Heart right ventricle (tissue), 16 donors: ENCODE results near the gene FAM222A. TPM values are rescaled to one million over a fixed set of nuclear protein-coding genes. Genes with fewer than 3 reads are reported as not detected.

ENCODE experiments used
- ATAC-seq, 8 donors: fragments of 200-7000 bp; cut with Tn5 transposase; one replicate each; pipeline ENCODE4 v1.9.1; 2020; ENCODE audit warnings: mild to moderate bottlenecking in 8 of 8, moderate library complexity in 8 of 8, moderate number of reproducible peaks in 1 of 8
- DNase-seq, 2 donors: peaks; one replicate each; pipeline ENCODE4 v3.0.0-alpha.2; 2020
- H3K27ac ChIP-seq, 10 donors: fragments of 200-600 bp; sonication (generic) in 2 of 10; one replicate each; pipeline versions ENCODE4 v1.5.0 to v1.8.0; 2020 to 2022; ENCODE audit warnings: mild to moderate bottlenecking in 3 of 10
- H3K27me3 ChIP-seq, 7 donors: fragments of 200-600 bp; one replicate each; pipeline ENCODE4 v1.8.0; 2021 to 2022; ENCODE audit warnings: mild to moderate bottlenecking in 2 of 7
- H3K36me3 ChIP-seq, 9 donors: fragments of 200-600 bp; sonication (generic) in 1 of 9; one replicate each; pipeline versions ENCODE4 v1.5.0 to v1.8.0; 2020 to 2022; ENCODE audit warnings: mild to moderate bottlenecking in 2 of 9
- H3K4me1 ChIP-seq, 9 donors: fragments of 200-600 bp; sonication (generic) in 1 of 9; one replicate each; pipeline versions ENCODE4 v1.5.0 to v1.8.0; 2020 to 2022; ENCODE audit warnings: mild to moderate bottlenecking in 4 of 9
- H3K4me3 ChIP-seq, 10 donors: fragments of 200-600 bp; sonication (generic) in 2 of 10; one replicate each; pipeline versions ENCODE4 v1.5.0 to v1.8.0; 2020 to 2022; ENCODE audit warnings: mild to moderate bottlenecking in 7 of 10, moderate library complexity in 2 of 10
- H3K9me3 ChIP-seq, 11 donors: fragments of 200-600 bp in 10 of 11; sonication (generic) in 2 of 11; one replicate each; pipeline versions ENCODE4 v1.5.0 to v1.8.0; 2013 to 2022; ENCODE audit warnings: mild to moderate bottlenecking in 2 of 11, control low read depth in 1 of 11, moderate library complexity in 1 of 11
- CTCF ChIP-seq, 9 donors: fragments of 200-600 bp; sonication (generic) in 2 of 9; IDR thresholded peaks; one replicate each; pipeline versions ENCODE4 v1.5.0 to v1.8.0; 2021 to 2022; ENCODE audit warnings: antibody characterized with exemption in 9 of 9, mild to moderate bottlenecking in 5 of 9, moderate library complexity in 1 of 9
- WGBS, 2 donors: extraction: QIAGEN DNeasy Blood & Tissue Kit; methylation state at CpG; one replicate each; pipeline ENCODE4 v1.1.7; 2013; ENCODE audit warnings: inconsistent platforms in 1 of 2; 5-methylcytosine and 5-hydroxymethylcytosine counted together
- intact Hi-C, 10 donors: fragments of 100-400 bp; cut with DNase I; formaldehyde crosslinking; loops; one replicate each; pipeline versions ENCODE4 v1.11.1 to v1.14.2; 2022
- polyA plus RNA-seq, 2 donors: library from polyadenylated mRNA; stranded (reverse); fragments of 200-250 nt; gene quantifications; one replicate each; pipeline ENCODE4 v1.2.3, GENCODE V29; 2013
- total RNA-seq, 10 donors: library from RNA; stranded (reverse); fragmentation: NEBNext Ultra II Directional in 3 of 10; extraction: Animal tissue kit (Norgen Biotek cat#: 25700) in 3 of 10; gene quantifications; one replicate each; pipeline versions ENCODE4 v1.2.1 to v1.2.4, GENCODE V29; 2021 to 2023
- donor health status: Arrhythmogenic right ventricular cardiomyopathy.
- donor health status: ischemic (EF 13 %, LVEDD 7.1; RV severe dilation, severe dysfunction).
- donor health status: healthy with polysubstance abuse.
- donor health status: DM: no; HTN: yes; CAD: no.
- donor health status: DM: no; HTN: no; CAD: no.
- donor health status: ischemic (EF 25% LVEDD 6.9; RV normal size, moderate dysfunction).
- donor health status: ischemic (EF 25% LVEDD 5.7; RV mildly dilated, moderate dysfunction).
- donor health status: healthy.
- donor health status: DM: yes; HTN: yes; CAD: no.
- donor health status: Ischemic cardiomyopathy.
- donor health status: ischemic (EF 35%, LVEDD 5.7; RV mildly dilated, moderate dysfunction).
- donor health status: nonischemic (EF 11% LVEDD 7.7; RV severe dilation, severe dysfunction).
- donor health status: DM: yes; HTN: yes; CAD: no.
- donor health status: PGD.
- donor health status: ischemic (EF 29% LVEDD 5.4; RV normal size, mild dysfunction).
- donor health status: nonischemic (EF 23%, LVEDD 6.1; RV moderate dilation, normal function).

FAM222A gene
- total and polyA plus RNA-seq, 12 donors, result 2.7 to 26.0 (median 7.0) TPM

DNA sequence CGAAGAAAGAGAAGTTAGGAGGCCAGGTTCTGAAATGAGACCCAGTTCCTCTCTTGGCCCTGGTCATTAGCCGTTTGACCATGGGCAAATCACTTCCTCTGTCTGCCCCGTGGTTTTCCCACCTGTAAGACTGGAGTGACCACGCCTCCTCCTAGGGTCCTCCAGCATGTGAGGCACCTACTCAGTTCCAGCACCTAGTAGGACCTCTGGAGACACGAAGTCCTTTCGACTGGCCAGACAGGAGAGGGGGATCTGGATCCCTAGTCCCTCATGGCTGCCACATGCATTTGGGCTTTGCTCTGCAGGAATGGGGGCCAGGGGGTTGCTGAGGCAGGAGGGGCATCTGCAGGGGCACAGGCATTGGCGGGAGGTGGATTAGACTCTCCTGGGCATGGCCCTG is 103.2 kb downstream of the FAM222A start:
- Histone ChIP-seq H3K4me1 (no peaks in the 10 kb centered on the region), H3K4me3 (no peak overlapping the region), H3K9me3 (no peaks in the 10 kb centered on the region), H3K36me3 (no peaks in the 10 kb centered on the region), H3K27me3 (peaks cover 0 to 28% (median 0%) of the 10 kb centered on the region in 7 donors), H3K27ac (no peak overlapping the region)
- no peak for DNase-seq
- intact Hi-C loops, result no loop called here
- ATAC-seq, result no peak
- no peak for TF ChIP-seq CTCF (IDR thresholded peaks at IDR 0.05)
- 87 to 88% methylated on average over 7 of the region's 7 CpGs for WGBS, 2 donors

- WGBS, 2 donors, result 94 to 95% methylated on average over 8 of the region's 8 CpGs
- Histone ChIP-seq H3K9me3 (no peaks in the 10 kb centered on the region), H3K27ac (no peak overlapping the region), H3K27me3 (peaks cover 0 to 28% (median 0%) of the 10 kb centered on the region in 7 donors), H3K4me1 (no peaks in the 10 kb centered on the region), H3K36me3 (no peaks in the 10 kb centered on the region), H3K4me3 (no peak overlapping the region)
- TF ChIP-seq CTCF (IDR thresholded peaks at IDR 0.05), result no peak
- DNase-seq (no peak), ATAC-seq (no peak)
- intact Hi-C loops, result no loop called here
These were observed 104.1 kb downstream of the FAM222A start for GRCh38 chr12:109817627-109818231.

GRCh38 chr12:109818253-109818652 is 104.6 kb downstream of the FAM222A start:
- intact Hi-C loops, result no loop called here
- H3K27me3 ChIP-seq, result peaks cover 0 to 28% (median 0%) of the 10 kb centered on the region in 7 donors
- no peak overlapping the region for H3K4me3 ChIP-seq
- H3K27ac ChIP-seq, result no peak overlapping the region
- 87 to 89% methylated on average over 9 of the region's 9 CpGs for WGBS, 2 donors
- ATAC-seq (no peak), DNase-seq (no peak)
- no peaks in the 10 kb centered on the region for H3K9me3 ChIP-seq
- no peak for TF ChIP-seq CTCF (IDR thresholded peaks at IDR 0.05)
- H3K4me1 ChIP-seq, result no peaks in the 10 kb centered on the region
- H3K36me3 ChIP-seq, result no peaks in the 10 kb centered on the region

GRCh38 chr12:109818905-109819500 is 105.4 kb downstream of the FAM222A start:
- Histone ChIP-seq H3K27ac (no peak overlapping the region), H3K4me1 (no peaks in the 10 kb centered on the region), H3K36me3 (no peaks in the 10 kb centered on the region), H3K4me3 (no peak overlapping the region), H3K9me3 (no peaks in the 10 kb centered on the region), H3K27me3 (peaks cover 0 to 28% (median 0%) of the 10 kb centered on the region in 7 donors)
- intact Hi-C loops, result no loop called here
- no peak for TF ChIP-seq CTCF (IDR thresholded peaks at IDR 0.05)
- DNase-seq, result no peak
- 66 to 67% methylated on average over 10 of the region's 10 CpGs for WGBS, 2 donors
- ATAC-seq, result no peak

Other genes with a start within 250 kb of the FAM222A start
- gene KCTD10, start 236.5 kb upstream of the FAM222A start, total RNA-seq, result 10 to 100 TPM; 21.5 to 64.9 (median 33.8) TPM
- 10 to 100 TPM; 13.6 to 16.6 TPM for gene KCTD10, start 236.5 kb upstream of the FAM222A start, polyA plus RNA-seq
- 10 to 100 TPM; 50.9 to 58.8 (median 55.8) TPM for gene UBE3B, start 236.2 kb upstream of the FAM222A start, total RNA-seq
- gene UBE3B, start 236.2 kb upstream of the FAM222A start, polyA plus RNA-seq, result 10 to 100 TPM; 13.7 to 17.8 TPM
- gene MMAB, start 140.3 kb upstream of the FAM222A start, total RNA-seq, result 10 to 100 TPM; 27.7 to 50.7 (median 43.8) TPM
- 10 to 100 TPM; 38.5 to 41.3 TPM for gene MMAB, start 140.3 kb upstream of the FAM222A start, polyA plus RNA-seq
- gene MVK, start 140.0 kb upstream of the FAM222A start, total RNA-seq, result 10 to 100 TPM in 3 of 10 donors, 1 to 10 TPM in 7; 7.9 to 12.0 (median 9.2) TPM
- 10 to 100 TPM; 11.2 to 18.1 TPM for gene MVK, start 140.0 kb upstream of the FAM222A start, polyA plus RNA-seq
- 1 to 10 TPM in 2 of 10 donors, under 1 TPM in 6, not detected in 2; 0.16 to 1.0 (median 0.37) TPM for gene TRPV4, start 119.6 kb downstream of the FAM222A start, total RNA-seq
- gene TRPV4, start 119.6 kb downstream of the FAM222A start, polyA plus RNA-seq, result under 1 TPM; 0.07 to 0.29 TPM
- gene GLTP, start 166.7 kb downstream of the FAM222A start, total RNA-seq, result 10 to 100 TPM; 18.0 to 28.0 (median 22.0) TPM
- 10 to 100 TPM; 19.4 to 23.1 TPM for gene GLTP, start 166.7 kb downstream of the FAM222A start, polyA plus RNA-seq
- gene TCHP, start 186.4 kb downstream of the FAM222A start, total RNA-seq, result 10 to 100 TPM in 4 of 10 donors, 1 to 10 TPM in 6; 7.0 to 14.1 (median 9.1) TPM
- gene TCHP, start 186.4 kb downstream of the FAM222A start, polyA plus RNA-seq, result 10 to 100 TPM in 1 of 2 donors, 1 to 10 TPM in 1; 7.3 to 13.2 TPM